Esophagus squamous epithelium (tissue), 4 donors: ENCODE data around the gene SMOC1.

Experiments
- POLR2A ChIP-seq, 4 donors: fragments of 450-650 bp; IDR thresholded peaks; one replicate each; pipeline ENCODE4 v1.6.1; 2017; ENCODE audit warnings: antibody characterized with exemption in 4 of 4, mild to moderate bottlenecking in 4 of 4, moderate library complexity in 3 of 4
- TF ChIP-seq, protein P1 (sequence below), 6 experiments: fragments of 450-650 bp in 4 of 6; fragments of 200-600 bp in 2 of 6; sonication (generic) in 2 of 6; IDR thresholded peaks; one replicate each; pipeline ENCODE4 v1.5.1; 2016 to 2019; ENCODE audit warnings: antibody characterized with exemption in 6 of 6, mild to moderate bottlenecking in 4 of 6, moderate library complexity in 4 of 6

GRCh38 chr14:70077720-70078119, 198.5 kb downstream of the SMOC1 start:
- TF ChIP-seq, protein P1, sequence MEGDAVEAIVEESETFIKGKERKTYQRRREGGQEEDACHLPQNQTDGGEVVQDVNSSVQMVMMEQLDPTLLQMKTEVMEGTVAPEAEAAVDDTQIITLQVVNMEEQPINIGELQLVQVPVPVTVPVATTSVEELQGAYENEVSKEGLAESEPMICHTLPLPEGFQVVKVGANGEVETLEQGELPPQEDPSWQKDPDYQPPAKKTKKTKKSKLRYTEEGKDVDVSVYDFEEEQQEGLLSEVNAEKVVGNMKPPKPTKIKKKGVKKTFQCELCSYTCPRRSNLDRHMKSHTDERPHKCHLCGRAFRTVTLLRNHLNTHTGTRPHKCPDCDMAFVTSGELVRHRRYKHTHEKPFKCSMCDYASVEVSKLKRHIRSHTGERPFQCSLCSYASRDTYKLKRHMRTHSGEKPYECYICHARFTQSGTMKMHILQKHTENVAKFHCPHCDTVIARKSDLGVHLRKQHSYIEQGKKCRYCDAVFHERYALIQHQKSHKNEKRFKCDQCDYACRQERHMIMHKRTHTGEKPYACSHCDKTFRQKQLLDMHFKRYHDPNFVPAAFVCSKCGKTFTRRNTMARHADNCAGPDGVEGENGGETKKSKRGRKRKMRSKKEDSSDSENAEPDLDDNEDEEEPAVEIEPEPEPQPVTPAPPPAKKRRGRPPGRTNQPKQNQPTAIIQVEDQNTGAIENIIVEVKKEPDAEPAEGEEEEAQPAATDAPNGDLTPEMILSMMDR (IDR thresholded peaks at IDR 0.05) = no peak
- no peak for TF ChIP-seq POLR2A (IDR thresholded peaks at IDR 0.05)
